ENCODE measurements around the gene DDX27.

DNA sequence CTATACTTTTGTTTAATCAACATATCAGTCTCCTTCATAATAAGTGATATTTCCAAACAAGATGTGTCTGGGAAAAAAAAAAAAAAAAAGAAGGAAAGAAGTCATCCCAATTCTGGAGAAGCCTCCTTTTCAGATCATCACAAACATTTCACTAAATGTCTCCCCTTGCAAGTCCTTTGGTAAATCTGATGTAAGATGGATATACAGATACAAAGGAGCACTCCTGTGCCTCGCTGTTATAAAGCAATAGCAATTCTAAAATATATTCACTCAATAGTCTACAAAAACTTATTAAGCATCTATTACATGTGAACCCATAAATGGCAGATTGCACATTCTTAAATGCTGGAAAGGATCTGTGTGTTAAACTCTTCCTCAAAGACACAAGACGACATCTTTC lies 48.5 kb upstream of the DDX27 start:
- TF ChIP-seq, protein P1, sequence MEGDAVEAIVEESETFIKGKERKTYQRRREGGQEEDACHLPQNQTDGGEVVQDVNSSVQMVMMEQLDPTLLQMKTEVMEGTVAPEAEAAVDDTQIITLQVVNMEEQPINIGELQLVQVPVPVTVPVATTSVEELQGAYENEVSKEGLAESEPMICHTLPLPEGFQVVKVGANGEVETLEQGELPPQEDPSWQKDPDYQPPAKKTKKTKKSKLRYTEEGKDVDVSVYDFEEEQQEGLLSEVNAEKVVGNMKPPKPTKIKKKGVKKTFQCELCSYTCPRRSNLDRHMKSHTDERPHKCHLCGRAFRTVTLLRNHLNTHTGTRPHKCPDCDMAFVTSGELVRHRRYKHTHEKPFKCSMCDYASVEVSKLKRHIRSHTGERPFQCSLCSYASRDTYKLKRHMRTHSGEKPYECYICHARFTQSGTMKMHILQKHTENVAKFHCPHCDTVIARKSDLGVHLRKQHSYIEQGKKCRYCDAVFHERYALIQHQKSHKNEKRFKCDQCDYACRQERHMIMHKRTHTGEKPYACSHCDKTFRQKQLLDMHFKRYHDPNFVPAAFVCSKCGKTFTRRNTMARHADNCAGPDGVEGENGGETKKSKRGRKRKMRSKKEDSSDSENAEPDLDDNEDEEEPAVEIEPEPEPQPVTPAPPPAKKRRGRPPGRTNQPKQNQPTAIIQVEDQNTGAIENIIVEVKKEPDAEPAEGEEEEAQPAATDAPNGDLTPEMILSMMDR (IDR thresholded peaks at IDR 0.05): no peak
- TF ChIP-seq POLR2AphosphoS5 (IDR thresholded peaks at IDR 0.05): no peak
- TF ChIP-seq POLR2A (IDR thresholded peaks at IDR 0.05): no peak

All from prostate gland (tissue), 2 donors.